Gastrocnemius medialis (tissue), 4 donors: ENCODE results near the gene DUS4L.

ENCODE experiments used
- POLR2A ChIP-seq, 2 donors: fragments of 450-650 bp; IDR thresholded peaks; one replicate each; pipeline ENCODE4 v1.6.1; 2017; ENCODE audit warnings: antibody characterized with exemption in 2 of 2, mild to moderate bottlenecking in 2 of 2, moderate library complexity in 2 of 2
- TF ChIP-seq, protein P1 (sequence below), 5 experiments: fragments of 450-650 bp in 3 of 5; fragments of 200-600 bp in 2 of 5; sonication (generic) in 2 of 5; IDR thresholded peaks in 4 of 5; conservative IDR thresholded peaks in 1 of 5; 1 replicate in 4 of 5; 2 replicates in 1 of 5; pipeline ENCODE4 v1.5.1; 2016 to 2019; ENCODE audit warnings: antibody characterized with exemption in 5 of 5, mild to moderate bottlenecking in 3 of 5, moderate library complexity in 3 of 5

- TF ChIP-seq, protein P1, sequence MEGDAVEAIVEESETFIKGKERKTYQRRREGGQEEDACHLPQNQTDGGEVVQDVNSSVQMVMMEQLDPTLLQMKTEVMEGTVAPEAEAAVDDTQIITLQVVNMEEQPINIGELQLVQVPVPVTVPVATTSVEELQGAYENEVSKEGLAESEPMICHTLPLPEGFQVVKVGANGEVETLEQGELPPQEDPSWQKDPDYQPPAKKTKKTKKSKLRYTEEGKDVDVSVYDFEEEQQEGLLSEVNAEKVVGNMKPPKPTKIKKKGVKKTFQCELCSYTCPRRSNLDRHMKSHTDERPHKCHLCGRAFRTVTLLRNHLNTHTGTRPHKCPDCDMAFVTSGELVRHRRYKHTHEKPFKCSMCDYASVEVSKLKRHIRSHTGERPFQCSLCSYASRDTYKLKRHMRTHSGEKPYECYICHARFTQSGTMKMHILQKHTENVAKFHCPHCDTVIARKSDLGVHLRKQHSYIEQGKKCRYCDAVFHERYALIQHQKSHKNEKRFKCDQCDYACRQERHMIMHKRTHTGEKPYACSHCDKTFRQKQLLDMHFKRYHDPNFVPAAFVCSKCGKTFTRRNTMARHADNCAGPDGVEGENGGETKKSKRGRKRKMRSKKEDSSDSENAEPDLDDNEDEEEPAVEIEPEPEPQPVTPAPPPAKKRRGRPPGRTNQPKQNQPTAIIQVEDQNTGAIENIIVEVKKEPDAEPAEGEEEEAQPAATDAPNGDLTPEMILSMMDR (IDR thresholded peaks at IDR 0.05 in 4 of 5, conservative IDR thresholded peaks at IDR 0.05 in 1 of 5), result no peak
- TF ChIP-seq POLR2A (IDR thresholded peaks at IDR 0.05), result no peak
Measured at GRCh38 chr7:107534139-107534538, 29.6 kb upstream of the DUS4L start.
